HG02970 (cell line): ENCODE data around the gene SLC25A12.

Experiments used
- ATAC-seq: cut with Tn5 transposase; IDR thresholded peaks from one replicate; pipeline ENCODE4 v1.9.1; 2021; ENCODE audit warnings: mild to moderate bottlenecking, moderate library complexity, moderate number of reproducible peaks; ENCODE audit not compliant: unreplicated experiment, low FRiP score

SLC25A12 gene

GRCh38 chr2:171893196-171893823 is 734 bp downstream of the SLC25A12 start:
- peak; percentile 8 for ATAC-seq

- ATAC-seq = no peak
Measured at GRCh38 chr2:171889808-171890207, 4.2 kb downstream of the SLC25A12 start.

- no peak for ATAC-seq
Measured at GRCh38 chr2:171889333-171889732, 4.7 kb downstream of the SLC25A12 start.

DNA sequence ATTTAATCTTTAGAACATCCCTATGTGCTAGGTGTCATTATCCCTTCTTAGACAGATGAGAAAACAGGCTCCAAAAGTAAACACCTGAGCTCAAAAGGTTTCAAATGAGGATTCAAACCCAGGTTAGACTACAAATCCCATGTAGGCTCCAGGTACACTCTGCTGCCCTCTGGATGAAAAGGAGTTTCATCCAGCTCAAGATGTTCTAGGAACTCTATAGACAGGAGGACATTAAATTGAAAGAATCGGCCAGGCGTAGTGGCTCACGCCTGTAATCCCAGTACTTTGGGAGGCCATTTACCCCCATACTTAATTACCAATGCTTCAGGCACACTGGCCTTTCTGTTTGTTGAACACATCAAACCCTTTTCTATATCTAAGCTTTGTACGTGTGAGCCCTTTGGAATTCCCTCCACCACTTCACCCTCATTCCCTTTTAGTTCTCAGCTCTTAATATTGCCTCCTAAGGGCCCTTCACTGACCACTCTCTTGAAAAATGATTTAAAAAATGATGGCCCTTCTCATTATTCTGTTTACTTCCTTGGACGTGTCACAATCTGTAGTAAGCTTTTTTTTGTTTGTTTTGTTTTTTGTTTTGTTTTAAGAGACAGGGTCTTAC is 10.7 kb downstream of the SLC25A12 start:
- ATAC-seq = no peak

GRCh38 chr2:171882089-171882769 is 11.8 kb downstream of the SLC25A12 start:
- ATAC-seq = no peak

DNA sequence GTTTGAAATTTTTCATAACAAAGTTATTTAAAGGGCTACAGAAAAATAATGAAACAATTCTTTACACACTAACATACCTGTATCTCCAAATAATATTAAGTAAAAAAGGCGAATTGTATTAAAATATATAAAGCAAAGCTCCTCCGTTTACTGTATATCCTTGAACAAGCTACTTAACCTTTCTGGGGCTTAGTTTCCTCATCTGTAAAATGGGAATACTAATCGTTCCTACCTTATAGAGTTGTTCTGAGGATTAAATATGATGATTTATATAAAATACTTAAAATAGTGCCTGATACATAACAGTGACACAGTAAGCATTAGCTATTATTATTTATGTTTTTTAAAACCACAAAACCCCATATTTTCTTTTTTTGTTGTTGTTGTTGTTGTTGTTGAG is 13.3 kb downstream of the SLC25A12 start:
- no peak for ATAC-seq

- ATAC-seq = no peak
Measured at GRCh38 chr2:171879865-171880264, 14.2 kb downstream of the SLC25A12 start.

DNA sequence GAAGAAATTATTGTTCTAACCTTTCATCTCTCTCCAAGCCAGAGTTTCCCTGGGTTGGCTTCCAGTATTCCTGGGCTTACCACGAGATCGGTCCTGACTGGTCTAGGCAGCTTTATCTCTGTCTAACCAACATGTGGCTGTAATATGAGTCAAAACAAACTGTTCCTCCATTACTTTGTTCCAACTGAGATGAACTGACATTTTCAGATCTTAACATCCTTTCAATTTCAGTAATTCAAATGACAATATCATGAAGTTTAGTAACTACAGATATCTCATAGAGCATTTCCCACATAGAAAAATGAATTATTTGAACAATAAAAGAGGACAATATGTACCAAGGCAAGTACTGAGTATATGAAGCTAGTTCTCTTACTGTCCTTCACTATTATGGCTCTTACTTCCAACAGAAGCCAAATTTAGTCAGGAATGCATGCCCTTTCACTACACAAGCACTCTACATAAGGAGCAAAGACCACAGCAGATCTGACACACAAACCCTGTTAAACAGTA is 15.5 kb downstream of the SLC25A12 start:
- ATAC-seq = no peak

- ATAC-seq = no peak
Measured at GRCh38 chr2:171874963-171875362, 19.1 kb downstream of the SLC25A12 start.

DNA sequence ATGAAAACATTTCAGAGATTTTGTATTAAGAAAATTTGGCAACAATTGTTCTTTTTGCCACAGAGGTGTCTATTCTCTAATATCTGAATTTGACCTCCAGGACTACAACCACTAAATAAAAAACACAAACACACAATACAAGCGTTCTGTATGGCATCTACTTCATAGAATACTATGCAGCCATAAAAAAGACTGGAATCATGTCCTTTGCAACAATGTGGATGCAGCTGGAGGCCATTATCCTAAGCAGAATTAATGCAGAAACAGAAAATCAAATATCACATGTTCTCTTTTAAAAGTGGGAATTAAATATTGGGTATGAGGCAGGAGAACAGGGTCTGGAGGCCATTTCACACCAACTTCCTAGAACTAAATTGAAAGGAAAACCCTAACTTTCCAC is 19.5 kb downstream of the SLC25A12 start:
- no peak for ATAC-seq

DNA sequence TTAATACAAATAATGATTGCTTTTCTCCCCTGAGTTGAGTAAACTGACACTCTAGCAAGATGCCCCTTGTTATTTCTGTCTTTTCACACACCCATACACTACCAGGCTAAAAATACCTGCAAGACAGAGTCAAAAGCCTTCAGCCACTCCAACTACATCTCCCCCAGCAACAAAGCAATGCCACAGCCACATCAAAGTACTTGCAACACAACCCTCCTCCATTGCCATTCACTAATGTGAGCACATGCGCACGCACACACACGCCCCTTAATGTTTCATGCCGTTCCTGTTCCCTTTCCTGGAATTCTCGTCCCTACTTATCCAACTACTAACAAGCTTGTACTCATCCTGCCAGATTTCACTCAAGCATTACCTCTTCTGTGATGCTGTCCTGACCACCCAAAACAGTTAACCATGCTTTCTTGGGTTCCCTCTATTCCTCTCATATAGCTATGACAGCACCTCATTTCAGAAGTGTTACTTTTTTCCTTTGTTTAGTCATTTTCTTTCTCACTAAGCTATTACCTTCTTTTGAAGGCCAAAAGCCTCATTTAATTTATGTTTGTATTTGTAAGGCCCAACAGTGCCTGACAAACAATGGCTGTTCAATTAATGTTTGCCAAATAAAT is 29.6 kb downstream of the SLC25A12 start:
- no peak for ATAC-seq

- no peak for ATAC-seq
Measured at GRCh38 chr2:171862501-171862900, 31.5 kb downstream of the SLC25A12 start.

GRCh38 chr2:171858397-171858958 is 35.6 kb downstream of the SLC25A12 start:
- no peak for ATAC-seq

DNA sequence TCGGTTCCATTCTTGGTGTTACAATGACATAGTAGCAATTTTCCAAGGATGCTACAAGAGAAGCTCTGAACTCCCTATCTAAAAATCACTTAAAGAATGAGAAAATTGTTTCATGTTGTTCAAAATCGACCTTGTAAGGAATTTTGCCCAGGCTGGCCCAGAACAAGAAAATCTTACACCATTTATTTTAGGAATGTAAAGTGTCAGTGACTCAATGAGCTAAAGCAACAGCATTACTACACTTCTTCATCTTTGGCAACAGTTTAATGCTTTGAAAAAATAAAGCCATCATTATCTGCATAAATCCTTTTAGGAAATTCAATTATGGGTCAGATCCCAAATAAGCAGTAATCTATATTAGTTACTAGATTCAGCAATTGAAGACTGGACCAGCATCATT is 38.6 kb downstream of the SLC25A12 start:
- ATAC-seq = no peak

DNA sequence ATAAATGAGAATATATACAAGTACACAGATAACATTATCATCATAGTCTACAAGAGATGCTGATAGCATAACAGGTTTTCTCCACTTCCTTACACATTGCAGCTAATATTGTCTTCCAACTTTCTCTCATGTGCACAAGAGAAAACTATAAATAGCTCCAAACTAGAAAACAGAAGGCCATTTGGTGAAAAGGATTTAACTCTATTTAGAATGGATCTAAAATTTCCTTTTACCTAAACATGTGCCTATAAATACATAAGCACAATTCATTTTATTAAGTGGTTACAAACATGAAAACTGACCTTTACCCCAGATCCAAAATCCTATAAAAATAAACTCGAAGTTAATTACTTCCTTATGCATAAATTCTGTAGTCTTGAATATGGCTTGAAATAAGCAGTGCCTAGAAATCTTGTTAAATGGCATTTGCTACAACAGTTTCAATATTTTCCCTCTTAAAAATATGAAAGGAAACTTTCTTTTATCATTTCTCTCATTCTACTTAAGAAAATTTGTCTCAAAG is 41.6 kb downstream of the SLC25A12 start:
- ATAC-seq = no peak

GRCh38 chr2:171847627-171848026 is 46.4 kb downstream of the SLC25A12 start:
- no peak for ATAC-seq

GRCh38 chr2:171846894-171847293 is 47.1 kb downstream of the SLC25A12 start:
- no peak for ATAC-seq

DNA sequence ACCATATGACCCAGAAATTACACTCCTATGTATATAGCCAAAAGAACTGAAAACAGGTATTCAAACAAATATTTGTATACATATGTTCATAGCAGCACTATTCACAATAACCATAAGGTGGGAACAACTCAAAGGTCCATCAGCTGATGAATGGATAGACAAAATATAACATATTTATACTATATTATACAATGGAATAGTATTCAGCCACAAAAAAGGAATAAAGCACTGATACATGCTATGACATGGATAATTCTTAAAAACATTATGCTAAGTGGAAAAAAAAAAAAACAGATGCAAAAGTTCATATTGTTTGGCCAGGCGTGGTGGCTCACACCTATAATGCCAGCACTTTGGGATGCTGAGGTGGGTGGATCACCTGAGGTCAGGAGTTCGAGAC is 52.0 kb downstream of the SLC25A12 start:
- ATAC-seq = no peak

DNA sequence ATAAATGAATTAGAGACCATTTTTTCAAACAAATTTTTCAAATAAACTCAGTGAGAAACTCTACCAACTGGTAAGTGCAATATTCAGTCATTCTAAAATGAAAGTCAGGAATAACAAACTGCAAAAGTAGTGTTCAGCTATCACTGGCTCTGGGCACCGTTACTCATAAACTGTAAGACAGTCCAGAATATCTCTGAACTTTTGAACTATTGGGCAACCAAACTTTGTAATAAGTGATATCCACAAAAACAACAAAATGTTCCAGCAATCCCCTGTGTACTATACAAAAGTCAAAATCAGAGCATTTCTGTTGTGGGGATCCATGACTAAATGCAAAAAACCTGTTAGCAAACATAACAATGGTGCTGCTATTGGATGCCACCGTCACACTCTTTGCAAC is 56.3 kb downstream of the SLC25A12 start:
- no peak for ATAC-seq

- ATAC-seq = no peak
Measured at GRCh38 chr2:171836146-171836910, 57.7 kb downstream of the SLC25A12 start.
